GM23338 (cell line): ENCODE results near the gene NEK6.

ENCODE experiments used
- CTCF ChIP-seq, 2 experiments: fragments of 200-600 bp in 1 of 2; sonication (generic) in 1 of 2; conservative IDR thresholded peaks; 2 replicates each; pipeline versions ENCODE4 v1.5.1 to v1.6.1; 2016 to 2017; ENCODE audit warnings: antibody characterized with exemption in 2 of 2, low read depth in 2 of 2, mild to moderate bottlenecking in 2 of 2, moderate library complexity in 1 of 2
- EZH2phosphoT487 ChIP-seq: fragments of 200-600 bp; sonication (generic); IDR thresholded peaks from one replicate; pipeline ENCODE4 v1.8.1; 2018; ENCODE audit warnings: antibody characterized with exemption; ENCODE audit not compliant: unreplicated experiment
- JUNB ChIP-seq: IDR thresholded peaks from one replicate; pipeline ENCODE4 v1.6.1; 2016; ENCODE audit warnings: antibody characterized with exemption; ENCODE audit not compliant: unreplicated experiment
- NANOG ChIP-seq: IDR thresholded peaks from 2 replicates; pipeline ENCODE4 v1.6.1; 2016; ENCODE audit warnings: antibody characterized with exemption, borderline replicate concordance
- POLR2AphosphoS5 ChIP-seq: IDR thresholded peaks from 2 replicates; pipeline ENCODE4 v1.6.1; 2016; ENCODE audit warnings: antibody characterized with exemption, low read depth
- TF ChIP-seq, protein P1 (sequence below): IDR thresholded peaks from one replicate; pipeline ENCODE4 v1.6.1; 2018; ENCODE audit warnings: antibody characterized with exemption; ENCODE audit not compliant: unreplicated experiment

DNA sequence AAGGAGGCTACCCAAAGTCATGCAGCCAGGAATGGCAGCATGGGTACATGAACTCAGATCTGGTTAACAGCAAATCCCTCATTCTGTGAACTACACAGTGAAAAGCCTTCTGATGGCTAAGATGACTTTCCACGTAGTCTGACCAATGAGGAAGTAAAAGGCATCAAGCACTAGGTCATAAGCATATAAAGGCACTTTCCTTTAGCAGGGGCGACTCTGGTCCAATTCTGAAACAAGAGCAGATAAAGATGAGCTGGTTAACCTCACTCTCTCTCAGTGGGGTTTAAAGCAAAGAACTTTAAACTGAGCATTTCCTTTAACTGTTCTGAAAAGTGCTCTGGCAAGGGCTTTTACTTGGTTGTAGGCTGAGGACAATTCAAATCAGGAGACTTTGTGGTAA, 136.4 kb downstream of the NEK6 start:
- TF ChIP-seq POLR2AphosphoS5 (no peak), CTCF (conservative IDR thresholded peaks at IDR 0.05; ENCODE audit: low read depth in 2 of 2) (no peak), JUNB (no peak), EZH2phosphoT487 (no peak), NANOG (no peak)
- TF ChIP-seq, protein P1, sequence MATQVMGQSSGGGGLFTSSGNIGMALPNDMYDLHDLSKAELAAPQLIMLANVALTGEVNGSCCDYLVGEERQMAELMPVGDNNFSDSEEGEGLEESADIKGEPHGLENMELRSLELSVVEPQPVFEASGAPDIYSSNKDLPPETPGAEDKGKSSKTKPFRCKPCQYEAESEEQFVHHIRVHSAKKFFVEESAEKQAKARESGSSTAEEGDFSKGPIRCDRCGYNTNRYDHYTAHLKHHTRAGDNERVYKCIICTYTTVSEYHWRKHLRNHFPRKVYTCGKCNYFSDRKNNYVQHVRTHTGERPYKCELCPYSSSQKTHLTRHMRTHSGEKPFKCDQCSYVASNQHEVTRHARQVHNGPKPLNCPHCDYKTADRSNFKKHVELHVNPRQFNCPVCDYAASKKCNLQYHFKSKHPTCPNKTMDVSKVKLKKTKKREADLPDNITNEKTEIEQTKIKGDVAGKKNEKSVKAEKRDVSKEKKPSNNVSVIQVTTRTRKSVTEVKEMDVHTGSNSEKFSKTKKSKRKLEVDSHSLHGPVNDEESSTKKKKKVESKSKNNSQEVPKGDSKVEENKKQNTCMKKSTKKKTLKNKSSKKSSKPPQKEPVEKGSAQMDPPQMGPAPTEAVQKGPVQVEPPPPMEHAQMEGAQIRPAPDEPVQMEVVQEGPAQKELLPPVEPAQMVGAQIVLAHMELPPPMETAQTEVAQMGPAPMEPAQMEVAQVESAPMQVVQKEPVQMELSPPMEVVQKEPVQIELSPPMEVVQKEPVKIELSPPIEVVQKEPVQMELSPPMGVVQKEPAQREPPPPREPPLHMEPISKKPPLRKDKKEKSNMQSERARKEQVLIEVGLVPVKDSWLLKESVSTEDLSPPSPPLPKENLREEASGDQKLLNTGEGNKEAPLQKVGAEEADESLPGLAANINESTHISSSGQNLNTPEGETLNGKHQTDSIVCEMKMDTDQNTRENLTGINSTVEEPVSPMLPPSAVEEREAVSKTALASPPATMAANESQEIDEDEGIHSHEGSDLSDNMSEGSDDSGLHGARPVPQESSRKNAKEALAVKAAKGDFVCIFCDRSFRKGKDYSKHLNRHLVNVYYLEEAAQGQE, result no peak
